ENCODE measurements around the gene ATP8B3.
"Not testable (repeated sequence)": the region's sequence is repeated elsewhere in the genome, so short reads cannot be mapped to it uniquely, and the experiment has no call there.

ATP8B3 gene

GRCh38 chr19:1762243-1763117, 49.6 kb downstream of the ATP8B3 start:
- no peak for DNase-seq (ENCODE audit: low read depth in 2 of 2)
- no peak overlapping the region for H3K4me3 ChIP-seq (replicated peaks in 1 of 2; ENCODE audit: low read depth in 2 of 2, low read length in 2 of 2)
- TF ChIP-seq CTCF (IDR thresholded peaks at IDR 0.05; ENCODE audit: low read depth, low read length): no peak

GRCh38 chr19:1761528-1762242, 50.4 kb downstream of the ATP8B3 start:
- no peak for TF ChIP-seq CTCF (IDR thresholded peaks at IDR 0.05; ENCODE audit: low read depth, low read length)
- DNase-seq (ENCODE audit: low read depth in 2 of 2): no peak
- H3K4me3 ChIP-seq (replicated peaks in 1 of 2; ENCODE audit: low read depth in 2 of 2, low read length in 2 of 2): no peak overlapping the region

- not testable (repeated sequence) for DNase-seq (ENCODE audit: low read depth in 2 of 2)
These were observed 51.1 kb downstream of the ATP8B3 start for GRCh38 chr19:1760786-1761527.

GRCh38 chr19:1760020-1760419, 52.1 kb downstream of the ATP8B3 start:
- TF ChIP-seq CTCF (IDR thresholded peaks at IDR 0.05; ENCODE audit: low read depth, low read length): no peak
- no peak for DNase-seq (ENCODE audit: low read depth in 2 of 2)
- no peak overlapping the region for H3K4me3 ChIP-seq (replicated peaks in 1 of 2; ENCODE audit: low read depth in 2 of 2, low read length in 2 of 2)

More at GRCh38 chr19:1760786-1761527, 51.1 kb downstream of the ATP8B3 start:
- not testable (repeated sequence) for H3K4me3 ChIP-seq (replicated peaks in 1 of 2; ENCODE audit: low read depth in 2 of 2, low read length in 2 of 2)

- no peak for TF ChIP-seq CTCF (IDR thresholded peaks at IDR 0.05; ENCODE audit: low read depth, low read length)
- DNase-seq (ENCODE audit: low read depth in 2 of 2): no peak
- H3K4me3 ChIP-seq (replicated peaks in 1 of 2; ENCODE audit: low read depth in 2 of 2, low read length in 2 of 2): no peak overlapping the region
These were observed 52.8 kb downstream of the ATP8B3 start for GRCh38 chr19:1758959-1759903.

- H3K4me3 ChIP-seq (replicated peaks in 1 of 2; ENCODE audit: low read depth in 2 of 2, low read length in 2 of 2): no peak overlapping the region
- TF ChIP-seq CTCF (IDR thresholded peaks at IDR 0.05; ENCODE audit: low read depth, low read length): no peak
- no peak for DNase-seq (ENCODE audit: low read depth in 2 of 2)
These were observed 53.9 kb downstream of the ATP8B3 start for GRCh38 chr19:1758231-1758577.
